ENCODE measurements around the gene TBX1. TPM values are rescaled to one million over a fixed set of nuclear protein-coding genes. Genes with fewer than 3 reads are reported as not detected.

The TBX1 gene
- polyA plus RNA-seq, 1 donor from 2014 or later, result not detected

DNA sequence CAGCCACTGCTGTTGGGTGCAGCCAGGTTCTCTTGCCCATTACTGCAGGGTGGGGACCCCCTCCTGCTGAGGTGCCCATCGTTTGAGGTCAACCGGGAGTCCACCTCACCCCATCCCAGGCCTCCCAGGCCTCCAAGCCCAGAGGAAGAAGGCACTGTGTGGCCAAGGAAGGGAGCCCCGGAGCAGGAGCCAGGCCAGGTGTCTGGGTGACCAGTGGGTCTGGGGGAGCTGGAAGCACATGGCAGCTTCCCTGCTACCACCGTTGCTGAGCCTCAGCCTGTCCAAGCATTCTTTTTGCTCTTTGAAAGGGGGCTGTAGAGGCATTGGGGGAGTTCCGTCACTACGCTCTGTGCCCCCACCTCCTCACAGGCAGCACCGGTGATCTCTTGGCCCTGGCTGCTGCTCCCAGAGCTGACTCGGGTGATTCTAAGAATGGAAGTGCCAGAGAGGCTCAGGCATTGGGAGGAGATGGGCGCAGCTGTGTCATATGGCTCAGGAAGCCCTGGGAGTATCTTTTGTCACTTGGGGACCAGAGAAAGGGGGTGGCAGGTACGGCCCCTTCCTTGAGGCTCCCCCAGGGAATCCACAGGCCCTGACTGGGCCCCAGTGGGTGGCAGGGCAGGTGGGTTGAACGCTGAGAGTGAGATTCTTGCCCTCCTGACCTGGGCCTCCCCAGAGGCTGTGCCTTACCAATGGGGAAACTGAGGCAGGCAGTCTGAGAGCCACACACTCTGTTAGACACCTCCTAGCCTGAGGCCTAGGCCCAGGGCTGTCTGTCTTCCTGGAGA lies 44.3 kb upstream of the TBX1 start:
- H3K9ac ChIP-seq (ENCODE audit: low read length), result no peak overlapping the region
- H3K27ac ChIP-seq (ENCODE audit: low read length), result no peak overlapping the region
- peak overlapping the region; percentile 99 for H3K4me3 ChIP-seq (ENCODE audit: low read length)
- H2AFZ ChIP-seq (ENCODE audit: low read depth, low read length), result no peak overlapping the region
- H4K20me1 ChIP-seq (ENCODE audit: insufficient read depth), result peaks cover 33% of the 10 kb centered on the region
- TF ChIP-seq POLR2AphosphoS5 (IDR thresholded peaks at IDR 0.05) (no peak), EP300 (conservative IDR thresholded peaks at IDR 0.05; ENCODE audit: poor library complexity, severe bottlenecking) (no peak), TAF1 (IDR thresholded peaks at IDR 0.05; ENCODE audit: low read depth) (no peak), EZH2 (IDR thresholded peaks at IDR 0.05; ENCODE audit: borderline replicate concordance, insufficient read depth, low read length, poor library complexity, severe bottlenecking) (no peak), SMC3 (conservative IDR thresholded peaks at IDR 0.05; ENCODE audit: poor library complexity) (no peak), MXI1 (conservative IDR thresholded peaks at IDR 0.05; ENCODE audit: poor library complexity, severe bottlenecking) (no peak), RAD21 (conservative IDR thresholded peaks at IDR 0.05) (no peak)
- TF ChIP-seq, protein P1, sequence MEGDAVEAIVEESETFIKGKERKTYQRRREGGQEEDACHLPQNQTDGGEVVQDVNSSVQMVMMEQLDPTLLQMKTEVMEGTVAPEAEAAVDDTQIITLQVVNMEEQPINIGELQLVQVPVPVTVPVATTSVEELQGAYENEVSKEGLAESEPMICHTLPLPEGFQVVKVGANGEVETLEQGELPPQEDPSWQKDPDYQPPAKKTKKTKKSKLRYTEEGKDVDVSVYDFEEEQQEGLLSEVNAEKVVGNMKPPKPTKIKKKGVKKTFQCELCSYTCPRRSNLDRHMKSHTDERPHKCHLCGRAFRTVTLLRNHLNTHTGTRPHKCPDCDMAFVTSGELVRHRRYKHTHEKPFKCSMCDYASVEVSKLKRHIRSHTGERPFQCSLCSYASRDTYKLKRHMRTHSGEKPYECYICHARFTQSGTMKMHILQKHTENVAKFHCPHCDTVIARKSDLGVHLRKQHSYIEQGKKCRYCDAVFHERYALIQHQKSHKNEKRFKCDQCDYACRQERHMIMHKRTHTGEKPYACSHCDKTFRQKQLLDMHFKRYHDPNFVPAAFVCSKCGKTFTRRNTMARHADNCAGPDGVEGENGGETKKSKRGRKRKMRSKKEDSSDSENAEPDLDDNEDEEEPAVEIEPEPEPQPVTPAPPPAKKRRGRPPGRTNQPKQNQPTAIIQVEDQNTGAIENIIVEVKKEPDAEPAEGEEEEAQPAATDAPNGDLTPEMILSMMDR (IDR thresholded peaks at IDR 0.05; ENCODE audit: poor library complexity, severe bottlenecking), result no peak
- TF ChIP-seq, protein P2, sequence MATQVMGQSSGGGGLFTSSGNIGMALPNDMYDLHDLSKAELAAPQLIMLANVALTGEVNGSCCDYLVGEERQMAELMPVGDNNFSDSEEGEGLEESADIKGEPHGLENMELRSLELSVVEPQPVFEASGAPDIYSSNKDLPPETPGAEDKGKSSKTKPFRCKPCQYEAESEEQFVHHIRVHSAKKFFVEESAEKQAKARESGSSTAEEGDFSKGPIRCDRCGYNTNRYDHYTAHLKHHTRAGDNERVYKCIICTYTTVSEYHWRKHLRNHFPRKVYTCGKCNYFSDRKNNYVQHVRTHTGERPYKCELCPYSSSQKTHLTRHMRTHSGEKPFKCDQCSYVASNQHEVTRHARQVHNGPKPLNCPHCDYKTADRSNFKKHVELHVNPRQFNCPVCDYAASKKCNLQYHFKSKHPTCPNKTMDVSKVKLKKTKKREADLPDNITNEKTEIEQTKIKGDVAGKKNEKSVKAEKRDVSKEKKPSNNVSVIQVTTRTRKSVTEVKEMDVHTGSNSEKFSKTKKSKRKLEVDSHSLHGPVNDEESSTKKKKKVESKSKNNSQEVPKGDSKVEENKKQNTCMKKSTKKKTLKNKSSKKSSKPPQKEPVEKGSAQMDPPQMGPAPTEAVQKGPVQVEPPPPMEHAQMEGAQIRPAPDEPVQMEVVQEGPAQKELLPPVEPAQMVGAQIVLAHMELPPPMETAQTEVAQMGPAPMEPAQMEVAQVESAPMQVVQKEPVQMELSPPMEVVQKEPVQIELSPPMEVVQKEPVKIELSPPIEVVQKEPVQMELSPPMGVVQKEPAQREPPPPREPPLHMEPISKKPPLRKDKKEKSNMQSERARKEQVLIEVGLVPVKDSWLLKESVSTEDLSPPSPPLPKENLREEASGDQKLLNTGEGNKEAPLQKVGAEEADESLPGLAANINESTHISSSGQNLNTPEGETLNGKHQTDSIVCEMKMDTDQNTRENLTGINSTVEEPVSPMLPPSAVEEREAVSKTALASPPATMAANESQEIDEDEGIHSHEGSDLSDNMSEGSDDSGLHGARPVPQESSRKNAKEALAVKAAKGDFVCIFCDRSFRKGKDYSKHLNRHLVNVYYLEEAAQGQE (IDR thresholded peaks at IDR 0.05; ENCODE audit: borderline replicate concordance), result no peak
- H3K79me2 ChIP-seq (replicated peaks; ENCODE audit: insufficient read depth, low read length), result peaks cover 8% of the 10 kb centered on the region
- no peaks in the 10 kb centered on the region for H3K9me2 ChIP-seq (ENCODE audit: insufficient read depth, low read length)
- H3F3A ChIP-seq (ENCODE audit: insufficient read depth, low read length, poor library complexity, severe bottlenecking), result no peaks in the 10 kb centered on the region
- peaks cover 35% of the 10 kb centered on the region for H3K27me3 ChIP-seq (ENCODE audit: insufficient read depth, low read depth, low read length)
- peak overlapping the region; percentile 99 for H3K4me2 ChIP-seq (ENCODE audit: low read length)
- peaks cover 14% of the 10 kb centered on the region for H3K36me3 ChIP-seq (ENCODE audit: insufficient read depth, low read length)
- H3K9me3 ChIP-seq (ENCODE audit: low read length), result no peaks in the 10 kb centered on the region

DNA sequence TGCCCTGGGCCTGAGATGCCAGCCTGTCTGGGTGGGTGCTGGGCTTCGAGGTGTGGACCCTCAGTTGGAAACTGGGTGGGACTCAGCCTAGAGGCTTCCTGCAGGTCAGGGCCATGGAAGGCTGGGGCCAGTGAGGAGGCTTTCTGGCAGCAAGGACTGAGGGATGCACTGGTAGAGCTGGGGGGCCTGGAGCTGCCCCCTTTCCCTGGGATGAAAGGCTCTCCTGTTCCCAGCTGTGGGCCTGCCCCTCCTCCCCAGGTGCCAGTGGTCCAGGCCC lies 43.8 kb upstream of the TBX1 start:
- TF ChIP-seq SMC3 (conservative IDR thresholded peaks at IDR 0.05; ENCODE audit: poor library complexity) (no peak), POLR2AphosphoS5 (IDR thresholded peaks at IDR 0.05) (no peak), MXI1 (conservative IDR thresholded peaks at IDR 0.05; ENCODE audit: poor library complexity, severe bottlenecking) (no peak), EP300 (conservative IDR thresholded peaks at IDR 0.05; ENCODE audit: poor library complexity, severe bottlenecking) (no peak), RAD21 (conservative IDR thresholded peaks at IDR 0.05) (no peak), TAF1 (IDR thresholded peaks at IDR 0.05; ENCODE audit: low read depth) (no peak), EZH2 (IDR thresholded peaks at IDR 0.05; ENCODE audit: borderline replicate concordance, insufficient read depth, low read length, poor library complexity, severe bottlenecking) (no peak)
- TF ChIP-seq, protein P1 (IDR thresholded peaks at IDR 0.05; ENCODE audit: poor library complexity, severe bottlenecking), result no peak
- TF ChIP-seq, protein P2 (IDR thresholded peaks at IDR 0.05; ENCODE audit: borderline replicate concordance), result no peak
- no peaks in the 10 kb centered on the region for H3F3A ChIP-seq (ENCODE audit: insufficient read depth, low read length, poor library complexity, severe bottlenecking)
- H3K4me2 ChIP-seq (ENCODE audit: low read length), result no peak overlapping the region
- H3K36me3 ChIP-seq (ENCODE audit: insufficient read depth, low read length), result peaks cover 14% of the 10 kb centered on the region
- peaks cover 41% of the 10 kb centered on the region for H3K27me3 ChIP-seq (ENCODE audit: insufficient read depth, low read depth, low read length)
- no peaks in the 10 kb centered on the region for H3K9me3 ChIP-seq (ENCODE audit: low read length)
- no peak overlapping the region for H2AFZ ChIP-seq (ENCODE audit: low read depth, low read length)
- peaks cover 8% of the 10 kb centered on the region for H3K79me2 ChIP-seq (replicated peaks; ENCODE audit: insufficient read depth, low read length)
- no peak overlapping the region for H3K9ac ChIP-seq (ENCODE audit: low read length)
- peaks cover 34% of the 10 kb centered on the region for H4K20me1 ChIP-seq (ENCODE audit: insufficient read depth)
- H3K27ac ChIP-seq (ENCODE audit: low read length), result no peak overlapping the region
- H3K9me2 ChIP-seq (ENCODE audit: insufficient read depth, low read length), result no peaks in the 10 kb centered on the region
- peak overlapping the region; percentile 99 for H3K4me3 ChIP-seq (ENCODE audit: low read length)

Measured in neural cell (in vitro differentiated cells).